ENCODE measurements around the gene STH. TPM values are rescaled to one million over a fixed set of nuclear protein-coding genes. Genes with fewer than 3 reads are reported as not detected.
A peak's percentile ranks its signal among the peaks of the same experiment; 100 is the strongest.

Gene STH
- total and polyA plus RNA-seq, 2 experiments from 2014 or later: 0.55 TPM; not detected in 1

DNA sequence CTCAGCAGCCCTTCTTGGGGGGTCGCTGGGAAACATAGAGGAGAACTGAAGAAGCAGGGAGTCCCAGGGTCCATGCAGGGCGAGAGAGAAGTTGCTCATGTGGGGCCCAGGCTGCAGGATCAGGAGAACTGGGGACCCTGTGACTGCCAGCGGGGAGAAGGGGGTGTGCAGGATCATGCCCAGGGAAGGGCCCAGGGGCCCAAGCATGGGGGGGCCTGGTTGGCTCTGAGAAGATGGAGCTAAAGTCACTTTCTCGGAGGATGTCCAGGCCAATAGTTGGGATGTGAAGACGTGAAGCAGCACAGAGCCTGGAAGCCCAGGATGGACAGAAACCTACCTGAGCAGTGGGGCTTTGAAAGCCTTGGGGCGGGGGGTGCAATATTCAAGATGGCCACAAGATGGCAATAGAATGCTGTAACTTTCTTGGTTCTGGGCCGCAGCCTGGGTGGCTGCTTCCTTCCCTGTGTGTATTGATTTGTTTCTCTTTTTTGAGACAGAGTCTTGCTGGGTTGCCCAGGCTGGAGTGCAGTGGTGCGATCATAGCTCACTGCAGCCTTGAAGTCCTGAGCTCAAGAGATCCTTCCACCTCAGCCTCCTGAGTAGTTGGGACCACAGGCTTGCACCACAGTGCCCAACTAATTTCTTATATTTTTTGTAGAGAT lies 3.4 kb downstream of the STH start:
- Histone ChIP-seq H3K27ac (ENCODE audit: low read depth) (no peak overlapping the region), H4K20me1 (replicated peaks; ENCODE audit: insufficient read depth) (no peaks in the 10 kb centered on the region), H3K9me2 (ENCODE audit: insufficient read depth) (no peaks in the 10 kb centered on the region), H3K79me2 (replicated peaks; ENCODE audit: insufficient read depth) (no peaks in the 10 kb centered on the region), H2AFZ (0 out of 2 replicates have a peak overlapping the region, but pooled peaks have one; percentile 63), H3K4me1 (ENCODE audit: insufficient read depth) (no peaks in the 10 kb centered on the region), H3K36me3 (ENCODE audit: insufficient read depth) (no peaks in the 10 kb centered on the region), H3K27me3 (ENCODE audit: insufficient read depth) (no peaks in the 10 kb centered on the region), H3F3A (replicated peaks; ENCODE audit: low read depth) (no peaks in the 10 kb centered on the region), H3K4me3 (no peak overlapping the region), H3K4me2 (no peak overlapping the region)
- Mint-ChIP-seq H3K27me3 (ENCODE audit: insufficient read depth, low read depth, poor library complexity) (peaks cover 13% of the 10 kb centered on the region), H3K4me3 (no peak overlapping the region), H3K36me3 (ENCODE audit: low read depth) (no peaks in the 10 kb centered on the region; the same call in 2 of the 3 replicates), H3K27ac (no peak overlapping the region), H3K4me1 (no peaks in the 10 kb centered on the region), H3K9me3 (peaks cover 3% of the 10 kb centered on the region; the same call in 2 of the 3 replicates)
- peak; percentile 94 for ATAC-seq
- peak; percentile 84 for DNase-seq (ENCODE audit: low spot score)
- no peak for TF ChIP-seq EZH2 (IDR thresholded peaks at IDR 0.05; ENCODE audit: low read depth, unreplicated experiment)
- TF ChIP-seq, protein P1, sequence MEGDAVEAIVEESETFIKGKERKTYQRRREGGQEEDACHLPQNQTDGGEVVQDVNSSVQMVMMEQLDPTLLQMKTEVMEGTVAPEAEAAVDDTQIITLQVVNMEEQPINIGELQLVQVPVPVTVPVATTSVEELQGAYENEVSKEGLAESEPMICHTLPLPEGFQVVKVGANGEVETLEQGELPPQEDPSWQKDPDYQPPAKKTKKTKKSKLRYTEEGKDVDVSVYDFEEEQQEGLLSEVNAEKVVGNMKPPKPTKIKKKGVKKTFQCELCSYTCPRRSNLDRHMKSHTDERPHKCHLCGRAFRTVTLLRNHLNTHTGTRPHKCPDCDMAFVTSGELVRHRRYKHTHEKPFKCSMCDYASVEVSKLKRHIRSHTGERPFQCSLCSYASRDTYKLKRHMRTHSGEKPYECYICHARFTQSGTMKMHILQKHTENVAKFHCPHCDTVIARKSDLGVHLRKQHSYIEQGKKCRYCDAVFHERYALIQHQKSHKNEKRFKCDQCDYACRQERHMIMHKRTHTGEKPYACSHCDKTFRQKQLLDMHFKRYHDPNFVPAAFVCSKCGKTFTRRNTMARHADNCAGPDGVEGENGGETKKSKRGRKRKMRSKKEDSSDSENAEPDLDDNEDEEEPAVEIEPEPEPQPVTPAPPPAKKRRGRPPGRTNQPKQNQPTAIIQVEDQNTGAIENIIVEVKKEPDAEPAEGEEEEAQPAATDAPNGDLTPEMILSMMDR (conservative IDR thresholded peaks at IDR 0.05; ENCODE audit: low read depth in 2 of 2): peak; percentile 89 to 93

DNA sequence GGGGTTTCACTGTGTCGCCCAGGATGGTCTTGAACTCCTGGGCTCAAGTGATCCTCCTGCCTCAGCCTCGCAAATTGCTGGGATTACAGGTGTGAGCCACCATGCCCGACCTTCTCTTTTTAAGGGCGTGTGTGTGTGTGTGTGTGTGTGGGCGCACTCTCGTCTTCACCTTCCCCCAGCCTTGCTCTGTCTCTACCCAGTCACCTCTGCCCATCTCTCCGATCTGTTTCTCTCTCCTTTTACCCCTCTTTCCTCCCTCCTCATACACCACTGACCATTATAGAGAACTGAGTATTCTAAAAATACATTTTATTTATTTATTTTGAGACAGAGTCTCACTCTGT lies 3.9 kb downstream of the STH start:
- no peaks in the 10 kb centered on the region for H3K79me2 ChIP-seq (replicated peaks; ENCODE audit: insufficient read depth)
- H3F3A ChIP-seq (replicated peaks; ENCODE audit: low read depth): no peaks in the 10 kb centered on the region
- H3K27me3 ChIP-seq (ENCODE audit: insufficient read depth): no peaks in the 10 kb centered on the region
- H3K4me3 Mint-ChIP-seq: no peak overlapping the region
- no peaks in the 10 kb centered on the region for H3K4me1 ChIP-seq (ENCODE audit: insufficient read depth)
- DNase-seq (ENCODE audit: low spot score) (no peak), ATAC-seq (no peak)
- no peaks in the 10 kb centered on the region; the same call in 2 of the 3 replicates for H3K36me3 Mint-ChIP-seq (ENCODE audit: low read depth)
- peaks cover 13% of the 10 kb centered on the region for H3K27me3 Mint-ChIP-seq (ENCODE audit: insufficient read depth, low read depth, poor library complexity)
- H3K4me2 ChIP-seq: no peak overlapping the region
- no peak overlapping the region for H3K27ac Mint-ChIP-seq
- H3K4me1 Mint-ChIP-seq: no peaks in the 10 kb centered on the region
- no peaks in the 10 kb centered on the region for H3K9me2 ChIP-seq (ENCODE audit: insufficient read depth)
- H4K20me1 ChIP-seq (replicated peaks; ENCODE audit: insufficient read depth): no peaks in the 10 kb centered on the region
- peaks cover 3% of the 10 kb centered on the region; the same call in 2 of the 3 replicates for H3K9me3 Mint-ChIP-seq
- H3K36me3 ChIP-seq (ENCODE audit: insufficient read depth): no peaks in the 10 kb centered on the region
- no peak overlapping the region for H2AFZ ChIP-seq
- H3K27ac ChIP-seq (ENCODE audit: low read depth): no peak overlapping the region
- H3K4me3 ChIP-seq: no peak overlapping the region
- TF ChIP-seq, protein P2, sequence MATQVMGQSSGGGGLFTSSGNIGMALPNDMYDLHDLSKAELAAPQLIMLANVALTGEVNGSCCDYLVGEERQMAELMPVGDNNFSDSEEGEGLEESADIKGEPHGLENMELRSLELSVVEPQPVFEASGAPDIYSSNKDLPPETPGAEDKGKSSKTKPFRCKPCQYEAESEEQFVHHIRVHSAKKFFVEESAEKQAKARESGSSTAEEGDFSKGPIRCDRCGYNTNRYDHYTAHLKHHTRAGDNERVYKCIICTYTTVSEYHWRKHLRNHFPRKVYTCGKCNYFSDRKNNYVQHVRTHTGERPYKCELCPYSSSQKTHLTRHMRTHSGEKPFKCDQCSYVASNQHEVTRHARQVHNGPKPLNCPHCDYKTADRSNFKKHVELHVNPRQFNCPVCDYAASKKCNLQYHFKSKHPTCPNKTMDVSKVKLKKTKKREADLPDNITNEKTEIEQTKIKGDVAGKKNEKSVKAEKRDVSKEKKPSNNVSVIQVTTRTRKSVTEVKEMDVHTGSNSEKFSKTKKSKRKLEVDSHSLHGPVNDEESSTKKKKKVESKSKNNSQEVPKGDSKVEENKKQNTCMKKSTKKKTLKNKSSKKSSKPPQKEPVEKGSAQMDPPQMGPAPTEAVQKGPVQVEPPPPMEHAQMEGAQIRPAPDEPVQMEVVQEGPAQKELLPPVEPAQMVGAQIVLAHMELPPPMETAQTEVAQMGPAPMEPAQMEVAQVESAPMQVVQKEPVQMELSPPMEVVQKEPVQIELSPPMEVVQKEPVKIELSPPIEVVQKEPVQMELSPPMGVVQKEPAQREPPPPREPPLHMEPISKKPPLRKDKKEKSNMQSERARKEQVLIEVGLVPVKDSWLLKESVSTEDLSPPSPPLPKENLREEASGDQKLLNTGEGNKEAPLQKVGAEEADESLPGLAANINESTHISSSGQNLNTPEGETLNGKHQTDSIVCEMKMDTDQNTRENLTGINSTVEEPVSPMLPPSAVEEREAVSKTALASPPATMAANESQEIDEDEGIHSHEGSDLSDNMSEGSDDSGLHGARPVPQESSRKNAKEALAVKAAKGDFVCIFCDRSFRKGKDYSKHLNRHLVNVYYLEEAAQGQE (IDR thresholded peaks at IDR 0.05; ENCODE audit: unreplicated experiment): no peak
- TF ChIP-seq, protein P3, sequence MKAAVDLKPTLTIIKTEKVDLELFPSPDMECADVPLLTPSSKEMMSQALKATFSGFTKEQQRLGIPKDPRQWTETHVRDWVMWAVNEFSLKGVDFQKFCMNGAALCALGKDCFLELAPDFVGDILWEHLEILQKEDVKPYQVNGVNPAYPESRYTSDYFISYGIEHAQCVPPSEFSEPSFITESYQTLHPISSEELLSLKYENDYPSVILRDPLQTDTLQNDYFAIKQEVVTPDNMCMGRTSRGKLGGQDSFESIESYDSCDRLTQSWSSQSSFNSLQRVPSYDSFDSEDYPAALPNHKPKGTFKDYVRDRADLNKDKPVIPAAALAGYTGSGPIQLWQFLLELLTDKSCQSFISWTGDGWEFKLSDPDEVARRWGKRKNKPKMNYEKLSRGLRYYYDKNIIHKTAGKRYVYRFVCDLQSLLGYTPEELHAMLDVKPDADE (IDR thresholded peaks at IDR 0.05): no peak
- TF ChIP-seq, protein P4, sequence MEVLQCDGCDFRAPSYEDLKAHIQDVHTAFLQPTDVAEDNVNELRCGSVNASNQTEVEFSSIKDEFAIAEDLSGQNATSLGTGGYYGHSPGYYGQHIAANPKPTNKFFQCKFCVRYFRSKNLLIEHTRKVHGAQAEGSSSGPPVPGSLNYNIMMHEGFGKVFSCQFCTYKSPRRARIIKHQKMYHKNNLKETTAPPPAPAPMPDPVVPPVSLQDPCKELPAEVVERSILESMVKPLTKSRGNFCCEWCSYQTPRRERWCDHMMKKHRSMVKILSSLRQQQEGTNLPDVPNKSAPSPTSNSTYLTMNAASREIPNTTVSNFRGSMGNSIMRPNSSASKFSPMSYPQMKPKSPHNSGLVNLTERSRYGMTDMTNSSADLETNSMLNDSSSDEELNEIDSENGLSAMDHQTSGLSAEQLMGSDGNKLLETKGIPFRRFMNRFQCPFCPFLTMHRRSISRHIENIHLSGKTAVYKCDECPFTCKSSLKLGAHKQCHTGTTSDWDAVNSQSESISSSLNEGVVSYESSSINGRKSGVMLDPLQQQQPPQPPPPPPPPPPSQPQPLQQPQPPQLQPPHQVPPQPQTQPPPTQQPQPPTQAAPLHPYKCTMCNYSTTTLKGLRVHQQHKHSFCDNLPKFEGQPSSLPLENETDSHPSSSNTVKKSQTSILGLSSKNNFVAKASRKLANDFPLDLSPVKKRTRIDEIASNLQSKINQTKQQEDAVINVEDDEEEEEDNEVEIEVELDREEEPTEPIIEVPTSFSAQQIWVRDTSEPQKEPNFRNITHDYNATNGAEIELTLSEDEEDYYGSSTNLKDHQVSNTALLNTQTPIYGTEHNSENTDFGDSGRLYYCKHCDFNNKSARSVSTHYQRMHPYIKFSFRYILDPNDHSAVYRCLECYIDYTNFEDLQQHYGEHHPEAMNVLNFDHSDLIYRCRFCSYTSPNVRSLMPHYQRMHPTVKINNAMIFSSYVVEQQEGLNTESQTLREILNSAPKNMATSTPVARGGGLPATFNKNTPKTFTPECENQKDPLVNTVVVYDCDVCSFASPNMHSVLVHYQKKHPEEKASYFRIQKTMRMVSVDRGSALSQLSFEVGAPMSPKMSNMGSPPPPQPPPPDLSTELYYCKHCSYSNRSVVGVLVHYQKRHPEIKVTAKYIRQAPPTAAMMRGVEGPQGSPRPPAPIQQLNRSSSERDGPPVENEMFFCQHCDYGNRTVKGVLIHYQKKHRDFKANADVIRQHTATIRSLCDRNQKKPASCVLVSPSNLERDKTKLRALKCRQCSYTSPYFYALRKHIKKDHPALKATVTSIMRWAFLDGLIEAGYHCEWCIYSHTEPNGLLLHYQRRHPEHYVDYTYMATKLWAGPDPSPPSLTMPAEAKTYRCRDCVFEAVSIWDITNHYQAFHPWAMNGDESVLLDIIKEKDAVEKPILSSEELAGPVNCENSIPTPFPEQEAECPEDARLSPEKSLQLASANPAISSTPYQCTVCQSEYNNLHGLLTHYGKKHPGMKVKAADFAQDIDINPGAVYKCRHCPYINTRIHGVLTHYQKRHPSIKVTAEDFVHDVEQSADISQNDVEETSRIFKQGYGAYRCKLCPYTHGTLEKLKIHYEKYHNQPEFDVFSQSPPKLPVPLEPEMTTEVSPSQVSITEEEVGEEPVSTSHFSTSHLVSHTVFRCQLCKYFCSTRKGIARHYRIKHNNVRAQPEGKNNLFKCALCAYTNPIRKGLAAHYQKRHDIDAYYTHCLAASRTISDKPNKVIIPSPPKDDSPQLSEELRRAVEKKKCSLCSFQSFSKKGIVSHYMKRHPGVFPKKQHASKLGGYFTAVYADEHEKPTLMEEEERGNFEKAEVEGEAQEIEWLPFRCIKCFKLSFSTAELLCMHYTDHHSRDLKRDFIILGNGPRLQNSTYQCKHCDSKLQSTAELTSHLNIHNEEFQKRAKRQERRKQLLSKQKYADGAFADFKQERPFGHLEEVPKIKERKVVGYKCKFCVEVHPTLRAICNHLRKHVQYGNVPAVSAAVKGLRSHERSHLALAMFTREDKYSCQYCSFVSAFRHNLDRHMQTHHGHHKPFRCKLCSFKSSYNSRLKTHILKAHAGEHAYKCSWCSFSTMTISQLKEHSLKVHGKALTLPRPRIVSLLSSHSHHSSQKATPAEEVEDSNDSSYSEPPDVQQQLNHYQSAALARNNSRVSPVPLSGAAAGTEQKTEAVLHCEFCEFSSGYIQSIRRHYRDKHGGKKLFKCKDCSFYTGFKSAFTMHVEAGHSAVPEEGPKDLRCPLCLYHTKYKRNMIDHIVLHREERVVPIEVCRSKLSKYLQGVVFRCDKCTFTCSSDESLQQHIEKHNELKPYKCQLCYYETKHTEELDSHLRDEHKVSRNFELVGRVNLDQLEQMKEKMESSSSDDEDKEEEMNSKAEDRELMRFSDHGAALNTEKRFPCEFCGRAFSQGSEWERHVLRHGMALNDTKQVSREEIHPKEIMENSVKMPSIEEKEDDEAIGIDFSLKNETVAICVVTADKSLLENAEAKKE (CRISPR knock-in tag; IDR thresholded peaks at IDR 0.05): no peak
- TF ChIP-seq NANOG (IDR thresholded peaks at IDR 0.05; ENCODE audit: borderline replicate concordance) (no peak), EZH2phosphoT487 (IDR thresholded peaks at IDR 0.05; ENCODE audit: unreplicated experiment) (no peak), ZNF331 (CRISPR knock-in tag; IDR thresholded peaks at IDR 0.05; ENCODE audit: low read depth) (no peak), EZH2 (IDR thresholded peaks at IDR 0.05; ENCODE audit: low read depth, unreplicated experiment) (no peak)

Measured in GM23338 (cell line).